ENCODE measurements around the gene KCNN4. TPM values are rescaled to one million over a fixed set of nuclear protein-coding genes. Genes with fewer than 3 reads are reported as not detected.

KCNN4 gene
- total RNA-seq, 1 experiment from 2014 or later = 0.26 TPM

DNA sequence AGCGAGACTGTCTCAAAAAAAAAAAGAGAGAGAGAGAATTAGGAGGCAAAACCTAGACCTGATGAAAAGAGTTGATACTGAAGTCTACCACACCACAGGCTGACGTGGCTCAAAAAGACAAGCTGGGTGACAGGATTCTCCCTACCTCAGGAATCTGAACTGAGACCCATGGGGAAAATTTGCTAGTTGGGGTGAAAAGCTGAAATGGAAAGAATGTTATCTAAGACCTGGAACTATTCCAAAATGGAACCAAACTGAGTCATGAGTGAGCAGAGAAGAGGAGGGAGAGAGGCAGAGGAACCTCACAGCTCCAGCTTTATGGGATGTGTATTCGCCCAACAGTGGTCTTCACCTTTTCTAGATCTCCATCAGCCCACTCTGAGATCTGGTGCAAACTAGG lies 37.7 kb downstream of the KCNN4 start:
- WGBS (ENCODE audit: extremely low coverage, insufficient read length, low lambda C conversion rate) = no CpG with 5 or more reads among the region's 3 CpGs

More for the DNA sequence above, 37.7 kb downstream of the KCNN4 start:
- no peak overlapping the region for H2BK120ac ChIP-seq (ENCODE audit: low read depth, low read length, poor library complexity, severe bottlenecking)
- H3K14ac ChIP-seq (ENCODE audit: insufficient read depth, low read length) = no peak overlapping the region
- no peak overlapping the region for H3T11ph ChIP-seq (ENCODE audit: low read length)
- H3K9me3 Mint-ChIP-seq = no peaks in the 10 kb centered on the region
- H4K5ac ChIP-seq (ENCODE audit: insufficient read length, low read depth, low read length) = no peak overlapping the region
- no peaks in the 10 kb centered on the region for H3K79me2 ChIP-seq (ENCODE audit: insufficient read depth, low read length)
- peaks cover 47 to 84% (median 82%) of the 10 kb centered on the region in 3 experiments for H3K36me3 Mint-ChIP-seq (ENCODE audit: insufficient read depth in 1 of 3, low read depth in 3 of 3)
- H3K9me3 ChIP-seq (ENCODE audit: control insufficient read depth, low read depth, low read length) = no peaks in the 10 kb centered on the region
- no peaks in the 10 kb centered on the region for H4K20me1 ChIP-seq (ENCODE audit: control insufficient read depth, insufficient read depth, insufficient read length)
- H2BK20ac ChIP-seq (ENCODE audit: low read depth, low read length, poor library complexity, severe bottlenecking) = no peak overlapping the region
- no peak overlapping the region for H2BK12ac ChIP-seq (ENCODE audit: insufficient read length, low read depth, low read length)
- no peaks in the 10 kb centered on the region for H3K4me1 Mint-ChIP-seq
- no peaks in the 10 kb centered on the region for H3K23me2 ChIP-seq (ENCODE audit: insufficient read length, low read depth, low read length, poor library complexity, severe bottlenecking)
- H3K27me3 ChIP-seq (ENCODE audit: insufficient read depth, low read length) = no peaks in the 10 kb centered on the region; the same call in 1 of the 2 replicates
- H3K9ac ChIP-seq (ENCODE audit: extremely low read depth, insufficient read length, low read length) = no peak overlapping the region
- H3K4me2 ChIP-seq (ENCODE audit: insufficient read depth, insufficient read length, low read length) = no peak overlapping the region
- no peaks in the 10 kb centered on the region for H3K27me3 Mint-ChIP-seq (ENCODE audit: low read depth)
- no peak overlapping the region for H2BK5ac ChIP-seq (ENCODE audit: insufficient read length, low read length)
- no peak overlapping the region for H3K27ac Mint-ChIP-seq
- H2BK15ac ChIP-seq (ENCODE audit: low read depth, low read length) = no peak overlapping the region
- H4K8ac ChIP-seq (replicated peaks; ENCODE audit: insufficient read length, low read depth, low read length) = no peak overlapping the region
- no peak overlapping the region for H3K56ac ChIP-seq (ENCODE audit: insufficient read length, low read depth, low read length)
- no peak overlapping the region for H2AK5ac ChIP-seq (ENCODE audit: insufficient read length, low read length)
- no peak overlapping the region for H3K23ac ChIP-seq (ENCODE audit: insufficient read length, low read depth, low read length)
- TF ChIP-seq, protein P1, sequence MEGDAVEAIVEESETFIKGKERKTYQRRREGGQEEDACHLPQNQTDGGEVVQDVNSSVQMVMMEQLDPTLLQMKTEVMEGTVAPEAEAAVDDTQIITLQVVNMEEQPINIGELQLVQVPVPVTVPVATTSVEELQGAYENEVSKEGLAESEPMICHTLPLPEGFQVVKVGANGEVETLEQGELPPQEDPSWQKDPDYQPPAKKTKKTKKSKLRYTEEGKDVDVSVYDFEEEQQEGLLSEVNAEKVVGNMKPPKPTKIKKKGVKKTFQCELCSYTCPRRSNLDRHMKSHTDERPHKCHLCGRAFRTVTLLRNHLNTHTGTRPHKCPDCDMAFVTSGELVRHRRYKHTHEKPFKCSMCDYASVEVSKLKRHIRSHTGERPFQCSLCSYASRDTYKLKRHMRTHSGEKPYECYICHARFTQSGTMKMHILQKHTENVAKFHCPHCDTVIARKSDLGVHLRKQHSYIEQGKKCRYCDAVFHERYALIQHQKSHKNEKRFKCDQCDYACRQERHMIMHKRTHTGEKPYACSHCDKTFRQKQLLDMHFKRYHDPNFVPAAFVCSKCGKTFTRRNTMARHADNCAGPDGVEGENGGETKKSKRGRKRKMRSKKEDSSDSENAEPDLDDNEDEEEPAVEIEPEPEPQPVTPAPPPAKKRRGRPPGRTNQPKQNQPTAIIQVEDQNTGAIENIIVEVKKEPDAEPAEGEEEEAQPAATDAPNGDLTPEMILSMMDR (conservative IDR thresholded peaks at IDR 0.05) = no peak
- no peak overlapping the region for H3K27ac ChIP-seq (ENCODE audit: insufficient read length, low read depth, low read length)
- no peak overlapping the region for H3K4me3 Mint-ChIP-seq
- DNase-seq = no peak
- H3K18ac ChIP-seq (ENCODE audit: insufficient read length, low read depth, low read length) = no peak overlapping the region
- H2AFZ ChIP-seq (ENCODE audit: low read length) = no peak overlapping the region
- no peaks in the 10 kb centered on the region for H3K79me1 ChIP-seq (ENCODE audit: insufficient read depth, low read depth, low read length, poor library complexity, severe bottlenecking)
- no peaks in the 10 kb centered on the region for H3K4me1 ChIP-seq (ENCODE audit: insufficient read depth, low read length)
- no peak overlapping the region for H3K4ac ChIP-seq (ENCODE audit: low read depth, low read length)
- no peak overlapping the region for H4K91ac ChIP-seq (ENCODE audit: insufficient read length, low read depth, low read length)
